ENCODE results near the gene TENM4.

TENM4 gene

GRCh38 chr11:79447038-79447786 is 6.4 kb upstream of the TENM4 start:
- peak; percentile 60 for DNase-seq

GRCh38 chr11:79444923-79445322 is 4.1 kb upstream of the TENM4 start:
- peak; percentile 66 for DNase-seq

- DNase-seq, result no peak
Measured at GRCh38 chr11:79441461-79441875, 638 bp upstream of the TENM4 start.

GRCh38 chr11:79439886-79440570 is 802 bp downstream of the TENM4 start:
- peak; percentile 85 for DNase-seq

GRCh38 chr11:79439410-79439885 is 1.4 kb downstream of the TENM4 start:
- DNase-seq, result peak; percentile 85

- DNase-seq, result peak; percentile 88
Measured at GRCh38 chr11:79438631-79439409, 2.0 kb downstream of the TENM4 start.

- peak; percentile 80 for DNase-seq
Measured at GRCh38 chr11:79437981-79438630, 2.7 kb downstream of the TENM4 start.

GRCh38 chr11:79437278-79437980 is 3.4 kb downstream of the TENM4 start:
- peak; percentile 92 for DNase-seq

GRCh38 chr11:79436919-79437277 is 3.9 kb downstream of the TENM4 start:
- DNase-seq, result no peak

GRCh38 chr11:79434283-79434682 is 6.5 kb downstream of the TENM4 start:
- no peak for DNase-seq

- peak; percentile 27 for DNase-seq
Measured at GRCh38 chr11:79432138-79432537, 8.7 kb downstream of the TENM4 start.

- no peak for DNase-seq
Measured at GRCh38 chr11:79431535-79431934, 9.3 kb downstream of the TENM4 start.

GRCh38 chr11:79430280-79430679 is 10.6 kb downstream of the TENM4 start:
- peak; percentile 50 for DNase-seq

- DNase-seq, result no peak
Measured at GRCh38 chr11:79428406-79428805, 12.4 kb downstream of the TENM4 start.

GRCh38 chr11:79427611-79428327 is 13.1 kb downstream of the TENM4 start:
- DNase-seq, result no peak

- DNase-seq, result no peak
Measured at GRCh38 chr11:79427126-79427525, 13.7 kb downstream of the TENM4 start.

GRCh38 chr11:79425463-79425862 is 15.4 kb downstream of the TENM4 start:
- DNase-seq, result no peak

GRCh38 chr11:79423736-79424135 is 17.1 kb downstream of the TENM4 start:
- DNase-seq, result no peak

- no peak for DNase-seq
Measured at GRCh38 chr11:79422866-79423265, 18.0 kb downstream of the TENM4 start.

GRCh38 chr11:79421820-79422219 is 19.0 kb downstream of the TENM4 start:
- no peak for DNase-seq

GRCh38 chr11:79419120-79419519 is 21.7 kb downstream of the TENM4 start:
- peak; percentile 38 for DNase-seq

GRCh38 chr11:79418241-79418640 is 22.6 kb downstream of the TENM4 start:
- DNase-seq, result no peak
